HepG2 (cell line): ENCODE measurements around the gene METRNL. TPM values are rescaled to one million over a fixed set of nuclear protein-coding genes. Genes with fewer than 3 reads are reported as not detected.

Source experiments
- ATAC-seq: fragments of 200-7000 bp; cut with Tn5 transposase; 3 replicates; pipeline ENCODE4 v1.9.1; 2020; ENCODE audit warnings: mild to moderate bottlenecking, moderate library complexity
- BruUV-seq: library from RNA; stranded (reverse); fragments of 400-500 nt; replicated peaks from 2 replicates; lab custom pipeline; 2021; lab: Mats Ljungman, UMichigan
- CTCF ChIA-PET: fragments of 300-600 bp; formaldehyde crosslinking; extraction: SDS; loops from one replicate; lab custom pipeline; 2021; ENCODE audit warnings: low total read pairs, inconsistent platforms, low intra/inter-chr PET ratio; lab: Yijun Ruan, JAX
- POLR2A ChIA-PET: fragments of 350-600 bp; sonication (Branson Sonifier 250); formaldehyde crosslinking; loops from one replicate; lab custom pipeline; 2020; ENCODE audit warnings: antibody characterized with exemption, inconsistent platforms; lab: Yijun Ruan, JAX
- DNase-seq: peaks from one replicate; pipeline ENCODE4 v3.0.0-alpha.2; 2015; ENCODE audit warnings: low spot score
- FAIRE-seq: peaks from 3 replicates; lab custom pipeline; 2011; peaks lifted over from hg19 to GRCh38; lab: Jason Lieb, UNC
- H2AFZ ChIP-seq: one replicate; pipeline ENCODE4 v1.6.1; 2011; ENCODE audit warnings: low read length, inconsistent platforms
- H3K27ac ChIP-seq: fragments of 300-600 bp; 3 replicates; pipeline ENCODE4 v1.8.0; 2011; ENCODE audit warnings: mixed run types, mild to moderate bottlenecking, mixed read lengths, low read length, inconsistent platforms; ENCODE audit not compliant: insufficient read depth; ENCODE audit errors: extremely low read length
- H3K27me3 ChIP-seq, 2 experiments: fragments of 200-600 bp in 1 of 2; 2 replicates in 1 of 2; 3 replicates in 1 of 2; pipeline versions ENCODE4 v1.6.0 to v1.8.0; 2011; ENCODE audit warnings: low read length in 2 of 2, mild to moderate bottlenecking in 2 of 2, moderate library complexity in 2 of 2, inconsistent platforms in 1 of 2; ENCODE audit not compliant: insufficient read depth in 2 of 2, control insufficient read depth in 1 of 2
- H3K36me3 ChIP-seq, 2 experiments: fragments of 200-600 bp in 1 of 2; replicated peaks in 1 of 2; 2 replicates in 1 of 2; 3 replicates in 1 of 2; pipeline versions ENCODE4 v1.5.1 to v1.8.0; 2011; ENCODE audit warnings: low read length in 2 of 2, inconsistent platforms in 1 of 2; ENCODE audit not compliant: insufficient read depth in 2 of 2, control insufficient read depth in 1 of 2
- H3K4me1 ChIP-seq: 2 replicates; pipeline ENCODE4 v1.5.1; 2012; ENCODE audit warnings: low read length, inconsistent platforms; ENCODE audit not compliant: insufficient read depth
- H3K4me2 ChIP-seq: 2 replicates; pipeline ENCODE4 v1.6.0; 2011; ENCODE audit warnings: low read depth, low read length, inconsistent platforms
- H3K4me3 ChIP-seq, 3 experiments: fragments of 200-600 bp in 1 of 3; sonication (generic), shearing (Covaris generic) in 1 of 3; replicated peaks in 1 of 3; 2 replicates each; pipeline ENCODE4 v1.5.1; 2011 to 2016; ENCODE audit warnings: low read length in 3 of 3, inconsistent platforms in 2 of 3, low read depth in 2 of 3, mild to moderate bottlenecking in 2 of 3, control low read depth in 1 of 3, mixed read lengths in 1 of 3; ENCODE audit not compliant: insufficient read depth in 1 of 3
- H3K79me2 ChIP-seq: one replicate; pipeline ENCODE4 v1.6.1; 2011; ENCODE audit warnings: low read length, inconsistent platforms; ENCODE audit not compliant: insufficient read depth
- H3K9ac ChIP-seq: 2 replicates; pipeline ENCODE4 v1.6.0; 2011; ENCODE audit warnings: mild to moderate bottlenecking, low read depth, low read length, inconsistent platforms; ENCODE audit not compliant: insufficient read depth
- H3K9me3 ChIP-seq: 2 replicates; pipeline ENCODE4 v1.5.1; 2012; ENCODE audit warnings: mild to moderate bottlenecking, low read length
- H4K20me1 ChIP-seq: 2 replicates; pipeline ENCODE4 v1.6.0; 2011; ENCODE audit warnings: inconsistent platforms, mild to moderate bottlenecking, low read length, moderate library complexity; ENCODE audit not compliant: insufficient read depth
- FOXC1 ChIP-seq: sonication (generic); formaldehyde crosslinking; IDR thresholded peaks from 2 replicates; pipeline ENCODE4 v1.8.0; 2022; ENCODE audit warnings: mild to moderate bottlenecking, missing genetic modification reagents, borderline replicate concordance
- JARID2 ChIP-seq: sonication (generic); formaldehyde crosslinking; IDR thresholded peaks from 2 replicates; pipeline ENCODE4 v1.8.1; 2023; ENCODE audit warnings: missing genetic modification reagents, inconsistent platforms; ENCODE audit not compliant: insufficient replicate concordance
- KDM5A ChIP-seq: fragments of 200-600 bp; sonication (generic); IDR thresholded peaks from 2 replicates; pipeline ENCODE4 v1.7.0; 2018; ENCODE audit warnings: antibody characterized with exemption, mild to moderate bottlenecking, low read length, borderline replicate concordance
- KLF6 ChIP-seq: IDR thresholded peaks from 2 replicates; pipeline ENCODE4 v1.8.0; 2016; ENCODE audit warnings: missing biosample characterization, missing genetic modification reagents
- NFE2L2 ChIP-seq: fragments of 150-350 bp; IDR thresholded peaks from 2 replicates; pipeline ENCODE4 v1.6.1; 2014; ENCODE audit warnings: low read length
- PAX8 ChIP-seq: sonication (generic); formaldehyde crosslinking; IDR thresholded peaks from 2 replicates; pipeline ENCODE4 v1.8.0; 2022; ENCODE audit warnings: mild to moderate bottlenecking, missing genetic modification reagents, borderline replicate concordance
- RAD51 ChIP-seq: fragments of 450-650 bp; IDR thresholded peaks from 2 replicates; pipeline ENCODE4 v1.6.1; 2016; ENCODE audit warnings: borderline replicate concordance
- RBM22 ChIP-seq: fragments of 200-400 bp; formaldehyde crosslinking; optimal IDR thresholded peaks from 2 replicates; pipeline ENCODE3; 2017; ENCODE audit warnings: mild to moderate bottlenecking, low read length, moderate library complexity
- SIN3B ChIP-seq: fragments of 150-350 bp; IDR thresholded peaks from 2 replicates; pipeline ENCODE4 v1.6.1; 2014; ENCODE audit warnings: low read length
- TEAD3 ChIP-seq: optimal IDR thresholded peaks from 2 replicates; pipeline ENCODE3; 2016; ENCODE audit warnings: borderline replicate concordance
- TGIF2 ChIP-seq: IDR thresholded peaks from 2 replicates; pipeline ENCODE4 v1.6.1; 2016; ENCODE audit warnings: control low read depth, missing compliant biosample characterization
- YEATS4 ChIP-seq: sonication (generic); formaldehyde crosslinking; IDR thresholded peaks from 2 replicates; pipeline ENCODE4 v1.4.0; 2020; ENCODE audit warnings: missing genetic modification reagents, borderline replicate concordance
- ZBTB33 ChIP-seq: sonication (generic); formaldehyde crosslinking; IDR thresholded peaks from 2 replicates; pipeline ENCODE4 v1.4.0; 2020; ENCODE audit warnings: missing genetic modification reagents
- ZNF124 ChIP-seq: sonication (generic); formaldehyde crosslinking; IDR thresholded peaks from 2 replicates; pipeline ENCODE4 v1.4.0; 2020; ENCODE audit warnings: missing genetic modification reagents
- ZNF326 ChIP-seq: sonication (generic); formaldehyde crosslinking; IDR thresholded peaks from 2 replicates; pipeline ENCODE4 v1.4.0; 2020; ENCODE audit warnings: missing genetic modification reagents, borderline replicate concordance
- ZNF331 ChIP-seq: sonication (generic); formaldehyde crosslinking; IDR thresholded peaks from 2 replicates; pipeline ENCODE4 v1.4.0; 2020; ENCODE audit warnings: missing genetic modification reagents
- ZNF800 ChIP-seq: sonication (generic); formaldehyde crosslinking; IDR thresholded peaks from 2 replicates; pipeline ENCODE4 v1.4.0; 2020; ENCODE audit warnings: missing genetic modification reagents
- WGBS: methylation state at CpG from one replicate; pipeline ENCODE4 v1.1.6; 2017; ENCODE audit warnings: low lambda C conversion rate; 5-methylcytosine and 5-hydroxymethylcytosine counted together
- in situ Hi-C: cut with HindIII; loops from 2 replicates; pipeline ENCODE4 v1.10.0; 2017; ENCODE audit warnings: low pct_unique_long_range_greater_than_20kb; ENCODE audit not compliant: extremely low pct_ligation_motif_present
- intact Hi-C: fragments of 100-400 bp; cut with micrococcal nuclease; formaldehyde crosslinking; loops from one replicate; pipeline ENCODE4 v1.10.0; 2022; ENCODE audit not compliant: unreplicated experiment
- polyA plus RNA-seq, 8 experiments: library from polyadenylated mRNA; depleted of rRNA in 3 of 8; stranded (reverse) in 7 of 8; unstranded in 1 of 8; fragments of >200 nt; fragmentation: Illumina TruSeq in 4 of 8; extraction: Trizol in 4 of 8; gene quantifications; 2 replicates each; pipeline versions ENCODE4 v1.2.1 to v1.2.3, GENCODE V29; 2011 to 2016; ENCODE audit warnings: low read depth in 4 of 8, missing spikeins in 1 of 8, mixed read lengths in 1 of 8; ENCODE audit not compliant: insufficient read depth in 1 of 8
- total RNA-seq, 5 experiments: library from RNA; depleted of rRNA; stranded (reverse); fragments of >200 nt; fragmentation: Illumina TruSeq; extraction: Trizol; gene quantifications; 2 replicates each; pipeline ENCODE4 v1.2.3, GENCODE V29; 2016; ENCODE audit warnings: low read depth in 1 of 5

Gene METRNL
- total and polyA plus RNA-seq, 2 of the 13 experiments (the other 11 are each of a cell fraction or from before 2014, with no cell fraction given): 0.66 to 0.84 TPM

DNA sequence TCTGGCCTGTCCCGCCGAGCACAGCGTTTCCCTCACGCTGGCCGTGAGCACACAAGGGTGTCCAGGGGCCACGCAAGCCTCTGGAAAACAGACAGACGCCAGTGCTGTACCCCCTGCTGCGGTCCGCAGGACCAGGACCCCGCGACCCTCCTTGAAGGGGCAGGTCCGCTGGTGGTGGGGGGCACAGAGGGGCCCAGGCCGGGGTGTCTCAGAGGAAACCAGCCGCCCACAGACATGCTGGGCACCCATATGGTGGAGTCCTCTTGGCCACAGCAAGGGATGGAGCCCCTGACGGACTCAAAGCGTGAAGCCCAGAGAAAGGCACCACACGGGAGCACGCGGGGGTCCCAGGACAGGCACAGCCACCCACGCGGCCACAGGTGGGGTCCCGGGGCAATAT, 34.4 kb downstream of the METRNL start:
- H3K27me3 ChIP-seq: peaks cover 32 to 94% of the 10 kb centered on the region in 2 experiments
- no peak for TF ChIP-seq RBM22
- no peak for TF ChIP-seq KLF6
- no peaks in the 10 kb centered on the region for H3K9me3 ChIP-seq
- H3K4me1 ChIP-seq: peaks cover 12% of the 10 kb centered on the region
- peaks cover 2% of the 10 kb centered on the region; the same call in 1 of the 2 replicates for H4K20me1 ChIP-seq
- H3K36me3 ChIP-seq: no peaks in the 10 kb centered on the region
- H3K79me2 ChIP-seq: no peaks in the 10 kb centered on the region
- H3K4me2 ChIP-seq: no peak overlapping the region
- FAIRE-seq (no peak), DNase-seq (no peak), ATAC-seq (no peak)
- WGBS: 64% methylated on average over 11 of the region's 22 CpGs
- CTCF ChIA-PET: no interaction called here
- BruUV-seq: no TSS peak
- no peak overlapping the region for H3K27ac ChIP-seq
- POLR2A ChIA-PET: no interaction called here
- H3K9ac ChIP-seq: no peak overlapping the region
- intact Hi-C loops (no loop called here), in situ Hi-C loops (no loop called here)
- no peak overlapping the region for H3K4me3 ChIP-seq
- H2AFZ ChIP-seq: no peak overlapping the region

GRCh38 chr17:83114706-83115105, 35.3 kb downstream of the METRNL start:
- H3K9ac ChIP-seq: no peak overlapping the region
- H3K4me1 ChIP-seq: peaks cover 16% of the 10 kb centered on the region
- no peaks in the 10 kb centered on the region for H3K9me3 ChIP-seq
- no peak overlapping the region for H2AFZ ChIP-seq
- DNase-seq: no peak
- TF ChIP-seq ZNF124 (no peak), ZBTB33 (CRISPR knock-in tag) (no peak), SIN3B (no peak), KDM5A (no peak), PAX8 (CRISPR knock-in tag) (no peak), ZNF331 (CRISPR knock-in tag) (no peak), TEAD3 (CRISPR knock-in tag) (no peak), ZNF326 (CRISPR knock-in tag) (no peak), NFE2L2 (no peak), ZNF800 (CRISPR knock-in tag) (no peak), TGIF2 (no peak), YEATS4 (CRISPR knock-in tag) (no peak), RAD51 (no peak), FOXC1 (no peak), JARID2 (no peak)
- POLR2A ChIA-PET: no interaction called here
- H3K4me3 ChIP-seq: no peak overlapping the region
- 43% methylated on average over 15 of the region's 15 CpGs for WGBS
- intact Hi-C loops (no loop called here), in situ Hi-C loops (no loop called here)
- ATAC-seq: no peak
- H4K20me1 ChIP-seq: peaks cover 2% of the 10 kb centered on the region; the same call in 1 of the 2 replicates
- no peak for FAIRE-seq
- H3K36me3 ChIP-seq: no peaks in the 10 kb centered on the region
- H3K4me2 ChIP-seq: no peak overlapping the region
- peaks cover 32 to 90% of the 10 kb centered on the region in 2 experiments for H3K27me3 ChIP-seq
- CTCF ChIA-PET: no interaction called here
- no TSS peak for BruUV-seq
- no peaks in the 10 kb centered on the region for H3K79me2 ChIP-seq
- H3K27ac ChIP-seq: no peak overlapping the region
